Osteocyte (in vitro differentiated cells): ENCODE data around the gene CKM. TPM values are rescaled to one million over a fixed set of nuclear protein-coding genes. Genes with fewer than 3 reads are reported as not detected.
"Not testable (repeated sequence)": the region's sequence is repeated elsewhere in the genome, so short reads cannot be mapped to it uniquely, and the experiment has no call there.

ENCODE experiments used
- DNase-seq: peaks from one replicate; pipeline ENCODE4 v3.0.0; 2021; ENCODE audit warnings: mixed read lengths; ENCODE audit not compliant: unreplicated experiment; ENCODE audit errors: extremely low spot score
- H3K27ac Mint-ChIP-seq: one replicate; pipeline ENCODE4 v1.8.0; 2021; ENCODE audit warnings: mild to moderate bottlenecking, mixed read lengths; ENCODE audit not compliant: unreplicated experiment
- H3K27me3 Mint-ChIP-seq: one replicate; pipeline ENCODE4 v1.8.0; 2021; ENCODE audit warnings: mixed read lengths; ENCODE audit not compliant: unreplicated experiment
- H3K36me3 Mint-ChIP-seq: one replicate; pipeline ENCODE4 v1.8.0; 2021; ENCODE audit warnings: mixed read lengths; ENCODE audit not compliant: unreplicated experiment
- H3K4me1 Mint-ChIP-seq: one replicate; pipeline ENCODE4 v1.8.0; 2021; ENCODE audit warnings: mixed read lengths; ENCODE audit not compliant: unreplicated experiment
- H3K4me3 Mint-ChIP-seq: one replicate; pipeline ENCODE4 v1.8.0; 2021; ENCODE audit warnings: mild to moderate bottlenecking, moderate library complexity, mixed read lengths; ENCODE audit not compliant: unreplicated experiment
- H3K9me3 Mint-ChIP-seq: one replicate; pipeline ENCODE4 v1.8.0; 2021; ENCODE audit warnings: mixed read lengths; ENCODE audit not compliant: unreplicated experiment
- total RNA-seq: library from RNA; stranded (reverse); gene quantifications from 2 replicates; pipeline ENCODE4 v1.2.1, GENCODE V29; 2021
- TF ChIP-seq, protein P1 (sequence below): fragments of 200-600 bp; sonication (generic); IDR thresholded peaks from 2 replicates; pipeline ENCODE4 v1.5.0; 2021; ENCODE audit warnings: antibody characterized with exemption, mild to moderate bottlenecking, moderate library complexity

The CKM gene
- total RNA-seq, 1 donor from 2014 or later: not detected

GRCh38 chr19:45339629-45340028 lies 17.0 kb upstream of the CKM start:
- Mint-ChIP-seq H3K36me3 (no peaks in the 10 kb centered on the region), H3K27me3 (no peaks in the 10 kb centered on the region), H3K27ac (no peak overlapping the region), H3K9me3 (no peaks in the 10 kb centered on the region), H3K4me1 (peaks cover 6% of the 10 kb centered on the region), H3K4me3 (no peak overlapping the region)
- TF ChIP-seq, protein P1, sequence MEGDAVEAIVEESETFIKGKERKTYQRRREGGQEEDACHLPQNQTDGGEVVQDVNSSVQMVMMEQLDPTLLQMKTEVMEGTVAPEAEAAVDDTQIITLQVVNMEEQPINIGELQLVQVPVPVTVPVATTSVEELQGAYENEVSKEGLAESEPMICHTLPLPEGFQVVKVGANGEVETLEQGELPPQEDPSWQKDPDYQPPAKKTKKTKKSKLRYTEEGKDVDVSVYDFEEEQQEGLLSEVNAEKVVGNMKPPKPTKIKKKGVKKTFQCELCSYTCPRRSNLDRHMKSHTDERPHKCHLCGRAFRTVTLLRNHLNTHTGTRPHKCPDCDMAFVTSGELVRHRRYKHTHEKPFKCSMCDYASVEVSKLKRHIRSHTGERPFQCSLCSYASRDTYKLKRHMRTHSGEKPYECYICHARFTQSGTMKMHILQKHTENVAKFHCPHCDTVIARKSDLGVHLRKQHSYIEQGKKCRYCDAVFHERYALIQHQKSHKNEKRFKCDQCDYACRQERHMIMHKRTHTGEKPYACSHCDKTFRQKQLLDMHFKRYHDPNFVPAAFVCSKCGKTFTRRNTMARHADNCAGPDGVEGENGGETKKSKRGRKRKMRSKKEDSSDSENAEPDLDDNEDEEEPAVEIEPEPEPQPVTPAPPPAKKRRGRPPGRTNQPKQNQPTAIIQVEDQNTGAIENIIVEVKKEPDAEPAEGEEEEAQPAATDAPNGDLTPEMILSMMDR: no peak
- no peak for DNase-seq

- Mint-ChIP-seq H3K36me3 (no peaks in the 10 kb centered on the region), H3K27ac (no peak overlapping the region), H3K9me3 (no peaks in the 10 kb centered on the region), H3K27me3 (no peaks in the 10 kb centered on the region), H3K4me3 (no peak overlapping the region), H3K4me1 (peaks cover 6% of the 10 kb centered on the region)
- TF ChIP-seq, protein P1: no peak
- no peak for DNase-seq
Observed at GRCh38 chr19:45336696-45337251, 14.1 kb upstream of the CKM start.

DNA sequence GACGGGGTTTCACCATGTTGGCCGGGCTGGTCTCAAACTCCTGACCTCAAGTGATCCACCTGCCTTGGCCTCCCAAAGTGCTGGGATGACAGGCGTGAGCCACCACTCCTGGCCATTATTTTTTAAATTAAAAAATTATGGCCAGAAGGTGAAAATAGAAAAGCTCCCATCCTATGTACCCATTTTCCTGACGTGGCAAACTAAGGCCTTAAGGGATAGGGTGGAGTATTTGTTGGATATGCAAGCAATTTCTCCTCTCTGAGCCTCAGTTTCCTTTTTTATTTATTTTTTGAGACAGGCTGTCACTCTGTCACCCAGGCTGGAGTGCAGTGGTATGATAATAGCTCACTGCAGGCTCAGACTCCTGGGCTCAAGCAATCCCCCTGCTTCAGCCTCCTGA lies 12.2 kb upstream of the CKM start:
- H3K36me3 Mint-ChIP-seq, H3K9me3 Mint-ChIP-seq, DNase-seq, H3K27me3 Mint-ChIP-seq, H3K27ac Mint-ChIP-seq, H3K4me3 Mint-ChIP-seq, H3K4me1 Mint-ChIP-seq: not testable (repeated sequence)

DNA sequence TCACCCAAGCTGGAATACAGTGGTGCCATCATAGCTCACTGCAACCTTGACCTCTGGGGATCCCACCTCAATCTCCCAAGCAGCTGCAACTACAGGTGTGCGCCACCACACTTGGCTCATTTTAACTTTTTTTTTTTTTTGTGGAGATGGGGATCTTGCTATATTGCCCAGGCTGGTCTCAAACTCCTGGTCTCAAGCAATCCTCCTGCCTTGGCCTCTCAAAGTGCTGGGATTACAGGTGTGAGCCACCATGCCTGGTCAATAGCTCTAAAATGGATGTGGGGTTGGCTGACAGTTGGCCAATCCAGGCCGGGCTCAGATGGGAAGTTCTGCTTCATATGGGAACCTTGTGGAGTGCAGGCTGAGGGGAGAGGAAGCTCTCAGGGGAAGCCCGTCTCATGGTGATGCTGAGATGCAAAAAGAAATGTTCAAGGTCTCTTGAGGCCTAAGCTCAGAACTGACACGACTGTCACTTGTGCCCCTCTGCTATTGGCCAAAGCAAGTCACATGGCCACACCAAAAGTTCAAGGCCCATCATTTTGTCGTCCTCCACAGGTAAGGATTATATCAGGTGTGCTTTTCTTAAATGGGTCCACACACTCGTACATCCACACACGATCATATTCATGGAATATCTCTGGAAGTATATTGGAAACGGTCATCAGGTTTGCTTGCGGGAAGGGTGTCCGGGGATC lies 11.1 kb upstream of the CKM start:
- TF ChIP-seq, protein P1: no peak
- no peak overlapping the region for H3K27ac Mint-ChIP-seq
- no peaks in the 10 kb centered on the region for H3K27me3 Mint-ChIP-seq
- no peaks in the 10 kb centered on the region for H3K9me3 Mint-ChIP-seq
- no peak overlapping the region for H3K4me3 Mint-ChIP-seq
- no peaks in the 10 kb centered on the region for H3K36me3 Mint-ChIP-seq
- DNase-seq: no peak
- H3K4me1 Mint-ChIP-seq: peaks cover 3% of the 10 kb centered on the region

- Mint-ChIP-seq H3K36me3 (no peaks in the 10 kb centered on the region), H3K27ac (no peak overlapping the region), H3K4me3 (no peak overlapping the region), H3K9me3 (no peaks in the 10 kb centered on the region), H3K27me3 (no peaks in the 10 kb centered on the region), H3K4me1 (peaks cover 1% of the 10 kb centered on the region)
- no peak for DNase-seq
- TF ChIP-seq, protein P1: no peak
Observed at GRCh38 chr19:45331411-45331810, 8.7 kb upstream of the CKM start.
